PC-9 (cell line): Measurements from ENCODE around the gene PDK2.

Experiments used
- EZH2 ChIP-seq: fragments of 200-600 bp; sonication (generic); IDR thresholded peaks from 2 replicates; pipeline ENCODE4 v1.8.0; 2017; ENCODE audit warnings: antibody characterized with exemption, low read depth
- TF ChIP-seq, protein P1 (sequence below): fragments of 200-600 bp; sonication (generic); conservative IDR thresholded peaks from 2 replicates; pipeline ENCODE4 v1.6.1; 2017; ENCODE audit warnings: mixed run types, antibody characterized with exemption, mild to moderate bottlenecking, moderate library complexity

GRCh38 chr17:50070908-50071680, 24.1 kb upstream of the PDK2 start:
- TF ChIP-seq EZH2 = no peak
- TF ChIP-seq, protein P1, sequence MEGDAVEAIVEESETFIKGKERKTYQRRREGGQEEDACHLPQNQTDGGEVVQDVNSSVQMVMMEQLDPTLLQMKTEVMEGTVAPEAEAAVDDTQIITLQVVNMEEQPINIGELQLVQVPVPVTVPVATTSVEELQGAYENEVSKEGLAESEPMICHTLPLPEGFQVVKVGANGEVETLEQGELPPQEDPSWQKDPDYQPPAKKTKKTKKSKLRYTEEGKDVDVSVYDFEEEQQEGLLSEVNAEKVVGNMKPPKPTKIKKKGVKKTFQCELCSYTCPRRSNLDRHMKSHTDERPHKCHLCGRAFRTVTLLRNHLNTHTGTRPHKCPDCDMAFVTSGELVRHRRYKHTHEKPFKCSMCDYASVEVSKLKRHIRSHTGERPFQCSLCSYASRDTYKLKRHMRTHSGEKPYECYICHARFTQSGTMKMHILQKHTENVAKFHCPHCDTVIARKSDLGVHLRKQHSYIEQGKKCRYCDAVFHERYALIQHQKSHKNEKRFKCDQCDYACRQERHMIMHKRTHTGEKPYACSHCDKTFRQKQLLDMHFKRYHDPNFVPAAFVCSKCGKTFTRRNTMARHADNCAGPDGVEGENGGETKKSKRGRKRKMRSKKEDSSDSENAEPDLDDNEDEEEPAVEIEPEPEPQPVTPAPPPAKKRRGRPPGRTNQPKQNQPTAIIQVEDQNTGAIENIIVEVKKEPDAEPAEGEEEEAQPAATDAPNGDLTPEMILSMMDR = no peak
